GM18870 (cell line): ENCODE measurements around the gene DPP10.
"Not testable (repeated sequence)": the region's sequence is repeated elsewhere in the genome, so short reads cannot be mapped to it uniquely, and the experiment has no call there.

Experiments
- ATAC-seq: cut with Tn5 transposase; IDR thresholded peaks from one replicate; pipeline ENCODE4 v1.9.1; 2021; ENCODE audit warnings: moderate library complexity; ENCODE audit not compliant: unreplicated experiment

Gene DPP10

GRCh38 chr2:114709936-114710850, 267.8 kb downstream of the DPP10 start:
- no peak for ATAC-seq

GRCh38 chr2:114714313-114714712, 271.9 kb downstream of the DPP10 start:
- no peak for ATAC-seq

- ATAC-seq = no peak
These were observed 274.6 kb downstream of the DPP10 start for GRCh38 chr2:114717049-114717448.

- ATAC-seq = no peak
These were observed 282.0 kb downstream of the DPP10 start for GRCh38 chr2:114724454-114724853.

GRCh38 chr2:114727012-114727411, 284.6 kb downstream of the DPP10 start:
- ATAC-seq = no peak

- ATAC-seq = no peak
These were observed 285.9 kb downstream of the DPP10 start for GRCh38 chr2:114728372-114728771.

GRCh38 chr2:114729026-114729425, 286.6 kb downstream of the DPP10 start:
- no peak for ATAC-seq

GRCh38 chr2:114735126-114735525, 292.7 kb downstream of the DPP10 start:
- ATAC-seq = no peak

GRCh38 chr2:114742245-114742644, 299.8 kb downstream of the DPP10 start:
- ATAC-seq = no peak

- ATAC-seq = no peak
These were observed 303.3 kb downstream of the DPP10 start for GRCh38 chr2:114745700-114746099.

GRCh38 chr2:114748175-114748574, 305.7 kb downstream of the DPP10 start:
- not testable (repeated sequence) for ATAC-seq

- no peak for ATAC-seq
These were observed 310.0 kb downstream of the DPP10 start for GRCh38 chr2:114752425-114752824.

- no peak for ATAC-seq
These were observed 310.7 kb downstream of the DPP10 start for GRCh38 chr2:114753145-114753544.

- no peak for ATAC-seq
These were observed 312.6 kb downstream of the DPP10 start for GRCh38 chr2:114754907-114755563.

GRCh38 chr2:114762376-114762775, 319.9 kb downstream of the DPP10 start:
- ATAC-seq = no peak

- no peak for ATAC-seq
These were observed 320.5 kb downstream of the DPP10 start for GRCh38 chr2:114762986-114763385.

GRCh38 chr2:114769110-114769509, 326.7 kb downstream of the DPP10 start:
- no peak for ATAC-seq

- ATAC-seq = no peak
These were observed 327.6 kb downstream of the DPP10 start for GRCh38 chr2:114769991-114770390.

GRCh38 chr2:114784046-114784445, 341.6 kb downstream of the DPP10 start:
- no peak for ATAC-seq

- ATAC-seq = no peak
These were observed 342.6 kb downstream of the DPP10 start for GRCh38 chr2:114784890-114785583.

- no peak for ATAC-seq
These were observed 344.5 kb downstream of the DPP10 start for GRCh38 chr2:114786901-114787300.

GRCh38 chr2:114787486-114787885, 345.0 kb downstream of the DPP10 start:
- ATAC-seq = no peak
